HEK293T (cell line): ENCODE measurements around the gene DCBLD1.
"Not testable (repeated sequence)": the region's sequence is repeated elsewhere in the genome, so short reads cannot be mapped to it uniquely, and the experiment has no call there.

Experiments
- CTCF ChIA-PET: fragments of 350-600 bp; formaldehyde crosslinking; extraction: SDS; loops from one replicate; lab custom pipeline; 2021; ENCODE audit warnings: antibody characterized with exemption, inconsistent platforms; lab: Yijun Ruan, JAX
- POLR2A ChIA-PET: fragments of 350-600 bp; formaldehyde crosslinking; extraction: SDS; loops from one replicate; lab custom pipeline; 2020; ENCODE audit warnings: antibody characterized with exemption, inconsistent platforms; lab: Yijun Ruan, JAX
- DNase-seq: peaks from one replicate; pipeline ENCODE4 v3.0.0; 2012; ENCODE audit warnings: mixed read lengths; ENCODE audit errors: extremely low spot score
- ARNT ChIP-seq: fragments of 450-650 bp; IDR thresholded peaks from 2 replicates; pipeline ENCODE4 v1.6.1; 2017; ENCODE audit warnings: mild to moderate bottlenecking
- BHLHE40 ChIP-seq: fragments of 450-650 bp; IDR thresholded peaks from 2 replicates; pipeline ENCODE4 v1.6.1; 2016; ENCODE audit warnings: mild to moderate bottlenecking, moderate library complexity, borderline replicate concordance
- CTBP1 ChIP-seq: fragments of 450-650 bp; IDR thresholded peaks from 2 replicates; pipeline ENCODE4 v1.6.1; 2016; ENCODE audit warnings: borderline replicate concordance
- ELF4 ChIP-seq: fragments of 450-650 bp; IDR thresholded peaks from 2 replicates; pipeline ENCODE4 v1.6.1; 2017; ENCODE audit warnings: antibody characterized with exemption
- FOXA1 ChIP-seq: fragments of 450-650 bp; IDR thresholded peaks from 2 replicates; pipeline ENCODE4 v1.6.1; 2016; ENCODE audit warnings: mild to moderate bottlenecking
- FOXK2 ChIP-seq: fragments of 450-650 bp; IDR thresholded peaks from 2 replicates; pipeline ENCODE4 v1.6.1; 2016; ENCODE audit warnings: mild to moderate bottlenecking
- FOXM1 ChIP-seq: fragments of 450-650 bp; IDR thresholded peaks from 2 replicates; pipeline ENCODE4 v1.6.1; 2017; ENCODE audit warnings: mild to moderate bottlenecking, borderline replicate concordance
- HDGF ChIP-seq: fragments of 450-650 bp; IDR thresholded peaks from 2 replicates; pipeline ENCODE4 v1.6.1; 2017; ENCODE audit warnings: antibody characterized with exemption, borderline replicate concordance
- L3MBTL2 ChIP-seq: fragments of 450-650 bp; conservative IDR thresholded peaks from 2 replicates; pipeline ENCODE4 v1.6.1; 2016; ENCODE audit warnings: mild to moderate bottlenecking
- LEF1 ChIP-seq: fragments of 450-650 bp; IDR thresholded peaks from 2 replicates; pipeline ENCODE4 v1.6.1; 2017; ENCODE audit warnings: mild to moderate bottlenecking, borderline replicate concordance
- NFRKB ChIP-seq: fragments of 450-650 bp; IDR thresholded peaks from 2 replicates; pipeline ENCODE4 v1.6.1; 2016; ENCODE audit warnings: mild to moderate bottlenecking, moderate library complexity
- PKNOX1 ChIP-seq: fragments of 450-650 bp; IDR thresholded peaks from 2 replicates; pipeline ENCODE4 v1.6.1; 2016
- SP1 ChIP-seq: fragments of 450-650 bp; IDR thresholded peaks from 2 replicates; pipeline ENCODE4 v1.6.1; 2017
- SUZ12 ChIP-seq: fragments of 450-650 bp; IDR thresholded peaks from 2 replicates; pipeline ENCODE4 v1.6.1; 2016; ENCODE audit warnings: mild to moderate bottlenecking
- TARDBP ChIP-seq: fragments of 450-650 bp; IDR thresholded peaks from 2 replicates; pipeline ENCODE4 v1.6.1; 2016
- ZNF384 ChIP-seq: fragments of 450-650 bp; IDR thresholded peaks from 2 replicates; pipeline ENCODE4 v1.6.1; 2016

Gene DCBLD1

GRCh38 chr6:117482240-117483003 is at the start of gene DCBLD1:
TSS of gene DCBLD1 (plus strand) at chr6:117482674. CDS start at chr6:117482782, 108 bp downstream.
- peak; percentile 87 for DNase-seq
- POLR2A ChIA-PET = interaction anchor here (0.7 to 1.7 kb wide), 10 partner anchors 9 to 438 kb away, joined by 3 to 6 read pairs (median 3); partner anchors contain the start of gene GOPC
- CTCF ChIA-PET = interaction anchor here (0.8 to 1.1 kb wide), 2 partner anchors 33 to 104 kb away, joined by 3 read pairs; no protein-coding TSS in a partner anchor
- no peak for TF ChIP-seq ELF4
- peak; percentile 58; the same call in 1 of the 2 replicates for TF ChIP-seq CTBP1
- TF ChIP-seq HDGF = no peak
- TF ChIP-seq L3MBTL2 = peak; percentile 82

DNA sequence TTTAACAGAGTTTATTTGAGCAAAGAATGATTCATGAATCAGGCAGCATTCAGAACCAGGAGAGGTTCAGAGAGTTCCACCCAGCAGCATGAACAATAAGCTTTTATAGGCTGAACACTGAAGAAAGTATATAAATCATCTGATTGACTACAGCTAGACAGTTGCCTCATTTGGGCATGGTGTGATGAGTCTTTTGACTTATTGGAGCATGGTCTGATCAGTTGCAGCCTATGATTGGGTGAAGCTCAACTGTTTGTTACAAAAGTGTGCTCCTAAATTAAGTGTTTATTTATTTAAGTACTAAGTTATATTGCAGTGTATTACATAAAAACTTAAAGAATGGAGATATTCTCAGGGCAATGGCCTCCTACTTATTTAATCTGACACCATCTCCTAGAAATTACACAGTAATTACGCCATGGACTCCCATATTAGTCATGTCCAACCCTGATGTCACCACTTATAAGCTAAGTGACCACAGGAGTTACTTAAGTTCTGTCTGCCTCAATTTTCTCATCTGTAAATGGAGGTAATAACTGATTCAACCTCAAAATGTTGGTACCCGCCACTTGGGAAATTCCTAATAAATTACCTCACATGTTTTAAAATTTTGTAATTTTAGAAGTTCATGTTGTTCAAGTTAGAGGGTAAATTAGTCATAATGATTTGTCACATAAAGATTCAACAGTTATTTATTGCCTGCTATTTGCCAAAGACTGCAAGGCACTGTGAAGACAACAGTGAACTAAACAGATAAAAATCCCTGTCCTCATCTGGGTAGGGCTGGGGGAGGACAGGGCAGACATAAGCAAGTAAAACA is 41.6 kb upstream of the DCBLD1 start:
- TF ChIP-seq ARNT (no peak), NFRKB (no peak), PKNOX1 (peak; percentile 85)
- ChIA-PET CTCF (no interaction called here), POLR2A (interaction anchor here (1.1 kb wide), 1 partner anchor 161 kb away, joined by 3 read pairs; the partner anchor contains the start of gene GOPC)
- no peak for DNase-seq

- TF ChIP-seq CTBP1 = no peak
- TF ChIP-seq SUZ12 = no peak
- TF ChIP-seq ELF4 = no peak
- TF ChIP-seq LEF1 = no peak
- TF ChIP-seq FOXM1 = no peak
- TF ChIP-seq HDGF = no peak
- no peak for TF ChIP-seq L3MBTL2
- TF ChIP-seq NFRKB = no peak
- no peak for TF ChIP-seq FOXK2
- TF ChIP-seq TARDBP = no peak
- TF ChIP-seq PKNOX1 = no peak
- no peak for TF ChIP-seq ARNT
- no peak for TF ChIP-seq FOXA1
- TF ChIP-seq BHLHE40 = no peak
- no peak for TF ChIP-seq SP1
- no peak for TF ChIP-seq ZNF384
- ChIA-PET POLR2A (interaction anchor here (1.7 kb wide), 1 partner anchor 160 kb away, joined by 4 read pairs; the partner anchor contains the start of gene GOPC), CTCF (no interaction called here)
- no peak for DNase-seq
These were observed 40.6 kb upstream of the DCBLD1 start for GRCh38 chr6:117441824-117442264.

- ChIA-PET CTCF (interaction anchor here (0.7 kb wide), 1 partner anchor 63 kb away, joined by 3 read pairs; no protein-coding TSS in a partner anchor), POLR2A (interaction anchor here (1.7 kb wide), 1 partner anchor 160 kb away, joined by 4 read pairs; the partner anchor contains the start of gene GOPC)
- not testable (repeated sequence) for DNase-seq
These were observed 40.2 kb upstream of the DCBLD1 start for GRCh38 chr6:117442313-117442712.

GRCh38 chr6:117444600-117444999 is 37.9 kb upstream of the DCBLD1 start:
- ChIA-PET POLR2A (no interaction called here), CTCF (no interaction called here)
- DNase-seq = no peak
- TF ChIP-seq ELF4 (no peak), FOXK2 (no peak), FOXA1 (no peak), CTBP1 (no peak), L3MBTL2 (no peak), LEF1 (no peak), ZNF384 (no peak), SUZ12 (no peak), TARDBP (no peak), HDGF (no peak), SP1 (no peak), ARNT (no peak), FOXM1 (no peak), BHLHE40 (no peak), NFRKB (no peak), PKNOX1 (no peak)

DNA sequence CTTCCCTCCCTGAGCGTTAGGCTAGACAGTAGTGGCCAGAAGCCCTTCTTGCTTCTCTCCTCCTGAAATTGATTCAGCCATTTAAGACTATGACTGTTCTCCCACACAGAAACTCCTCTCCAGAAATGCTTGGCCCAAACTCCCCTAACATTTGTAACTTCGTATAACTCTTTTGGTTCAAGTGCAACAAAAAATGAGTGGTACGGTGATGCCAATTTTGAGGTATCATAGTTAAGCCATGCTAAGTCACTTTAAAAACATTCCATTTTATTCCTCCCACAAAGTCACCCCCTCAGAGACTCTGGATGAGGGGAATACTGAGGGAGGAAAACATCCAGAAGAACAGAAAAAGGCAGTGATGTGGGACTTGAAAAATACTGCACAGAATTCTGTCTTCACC is 35.6 kb upstream of the DCBLD1 start:
- DNase-seq = no peak
- ChIA-PET POLR2A (no interaction called here), CTCF (no interaction called here)
- no peak for TF ChIP-seq SP1
- TF ChIP-seq FOXM1 = no peak
- TF ChIP-seq HDGF = no peak
- TF ChIP-seq SUZ12 = no peak
